Cerebellar nuclear complex (tissue), 1 donor: Measurements from ENCODE around the gene CLEC2D.
"Not testable (repeated sequence)": the region's sequence is repeated elsewhere in the genome, so short reads cannot be mapped to it uniquely, and the experiment has no call there.

Experiments
- DNase-seq, 2 experiments: peaks; one replicate each; lab custom pipeline; 2025; lab: John Stamatoyannopoulos, UW

CLEC2D gene

DNA sequence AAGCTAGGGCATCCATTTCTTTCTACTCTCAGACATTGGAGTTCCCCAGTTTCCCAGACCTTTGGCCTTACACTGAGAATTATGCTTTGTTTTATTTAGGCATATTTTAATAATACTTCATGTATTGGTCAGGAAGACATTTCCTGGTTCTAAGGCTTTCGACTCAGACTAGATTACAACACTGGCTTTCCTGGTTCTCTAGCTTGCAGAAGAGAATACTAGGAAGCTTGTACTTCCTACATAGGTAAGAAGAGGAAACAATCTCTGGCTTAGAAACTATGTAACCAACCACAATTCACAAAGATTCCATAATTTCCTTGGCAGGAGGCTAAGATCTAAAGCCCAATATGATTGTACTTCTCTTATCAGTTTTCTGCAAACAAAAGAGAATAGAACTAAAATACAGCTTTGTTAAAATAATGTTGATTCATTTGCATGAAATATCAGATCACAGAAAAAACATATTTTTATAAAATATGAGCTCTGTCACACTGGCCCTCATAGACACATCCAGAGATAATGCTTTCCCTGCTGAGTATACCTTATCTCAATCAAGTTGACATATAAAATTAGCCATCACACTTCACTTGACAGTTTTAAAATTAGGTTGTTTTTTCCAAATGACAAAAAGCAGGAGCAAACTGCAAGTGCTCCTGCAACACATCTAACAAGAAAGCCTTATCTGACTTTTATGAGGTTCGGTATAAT lies 30.5 kb downstream of the CLEC2D start:
- DNase-seq, result no peak

- DNase-seq, result no peak
These were observed 31.1 kb downstream of the CLEC2D start for GRCh38 chr12:9700606-9700956.

GRCh38 chr12:9701380-9702154 lies 32.1 kb downstream of the CLEC2D start:
- no peak for DNase-seq

DNA sequence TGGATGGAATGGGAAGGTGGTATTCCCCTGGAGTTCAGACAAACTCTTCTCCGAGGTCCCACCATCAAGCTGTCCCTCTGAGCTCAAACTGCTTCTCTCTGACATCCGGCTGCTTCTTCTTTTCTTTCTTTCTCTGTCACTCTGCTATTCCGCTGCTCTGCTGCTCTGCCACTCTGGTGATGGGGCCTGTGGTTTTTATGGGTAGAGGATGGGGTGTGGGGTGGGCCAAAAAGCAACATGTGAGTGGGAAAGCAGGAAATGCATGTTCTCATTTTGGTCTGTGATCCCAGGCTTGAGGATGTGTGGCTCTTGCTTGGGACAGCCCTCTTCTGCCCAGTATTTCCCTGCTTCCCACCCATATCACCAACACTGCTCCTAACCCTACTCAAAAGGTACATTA lies 32.7 kb downstream of the CLEC2D start:
- DNase-seq, result no peak

GRCh38 chr12:9704561-9704960 lies 35.0 kb downstream of the CLEC2D start:
- not testable (repeated sequence) for DNase-seq

DNA sequence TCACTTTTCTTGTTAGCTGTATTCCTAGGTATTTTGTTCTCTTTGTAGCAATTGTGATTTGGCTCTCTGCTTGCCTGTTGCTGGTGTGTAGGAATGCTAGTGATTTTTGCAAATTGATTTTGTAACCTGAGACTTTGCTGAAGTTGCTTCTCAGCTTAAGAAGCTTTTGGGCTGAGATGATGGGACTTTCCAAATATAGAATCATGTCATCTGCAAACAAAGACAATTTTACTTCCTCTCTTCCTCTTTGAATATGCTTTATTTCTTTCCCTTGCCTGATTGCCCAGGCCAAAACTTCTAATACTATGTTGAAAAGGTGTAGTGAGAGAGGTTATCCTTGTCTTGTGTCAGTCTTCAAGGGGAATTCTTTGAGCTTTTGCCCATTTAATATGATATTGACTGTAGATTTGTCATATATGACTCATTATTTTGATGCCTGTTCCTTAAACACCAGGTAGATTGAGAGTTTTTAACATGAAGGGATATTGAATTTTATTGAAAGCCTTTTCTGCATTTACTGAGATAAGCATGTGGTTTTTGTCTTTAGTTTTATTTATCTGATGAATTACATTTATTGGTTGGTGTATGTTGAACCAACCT lies 36.7 kb downstream of the CLEC2D start:
- no peak for DNase-seq

- no peak for DNase-seq
These were observed 37.8 kb downstream of the CLEC2D start for GRCh38 chr12:9707356-9707755.

GRCh38 chr12:9707864-9708808 lies 38.6 kb downstream of the CLEC2D start:
- DNase-seq, result no peak

DNA sequence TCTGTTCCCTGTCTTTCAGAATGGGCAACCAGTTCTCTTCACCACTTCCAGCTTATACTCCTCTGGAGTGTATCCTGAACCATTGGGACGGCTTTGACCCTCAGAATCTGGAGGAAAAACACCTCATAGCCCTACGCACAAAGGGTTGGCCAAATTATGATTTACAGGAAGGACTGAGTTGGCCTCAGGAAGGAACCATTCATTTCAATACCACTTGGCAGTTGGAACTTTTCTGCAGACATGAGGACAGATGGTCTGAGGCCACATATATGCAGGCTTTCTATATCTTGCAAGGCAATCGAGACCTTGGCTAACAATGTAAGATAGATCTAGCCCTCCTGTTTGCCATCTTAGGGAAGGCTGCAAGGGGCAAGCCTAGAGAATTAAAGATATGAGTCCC lies 39.3 kb downstream of the CLEC2D start:
- no peak for DNase-seq

- no peak for DNase-seq
These were observed 41.3 kb downstream of the CLEC2D start for GRCh38 chr12:9710584-9711375.

DNA sequence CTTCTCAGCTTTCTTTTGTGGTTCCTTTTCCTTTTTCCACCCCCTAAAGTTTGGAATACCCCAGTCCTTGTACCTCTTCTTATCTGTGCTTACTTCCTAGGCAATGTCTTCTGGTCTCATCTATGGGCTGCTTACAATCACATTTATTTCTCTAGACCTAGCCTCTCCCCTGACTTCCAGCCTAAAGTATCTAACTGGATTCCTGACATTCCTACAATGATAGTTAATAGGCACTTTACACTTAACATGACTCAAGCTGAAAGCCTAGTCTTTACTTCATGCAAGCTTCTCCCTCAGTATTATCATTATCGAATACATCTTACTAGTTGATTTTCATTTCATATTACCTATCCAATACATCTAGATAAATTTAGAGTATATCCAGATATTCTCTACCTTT lies 42.2 kb downstream of the CLEC2D start:
- DNase-seq, result no peak

GRCh38 chr12:9713032-9713558 lies 43.6 kb downstream of the CLEC2D start:
- not testable (repeated sequence) for DNase-seq

DNA sequence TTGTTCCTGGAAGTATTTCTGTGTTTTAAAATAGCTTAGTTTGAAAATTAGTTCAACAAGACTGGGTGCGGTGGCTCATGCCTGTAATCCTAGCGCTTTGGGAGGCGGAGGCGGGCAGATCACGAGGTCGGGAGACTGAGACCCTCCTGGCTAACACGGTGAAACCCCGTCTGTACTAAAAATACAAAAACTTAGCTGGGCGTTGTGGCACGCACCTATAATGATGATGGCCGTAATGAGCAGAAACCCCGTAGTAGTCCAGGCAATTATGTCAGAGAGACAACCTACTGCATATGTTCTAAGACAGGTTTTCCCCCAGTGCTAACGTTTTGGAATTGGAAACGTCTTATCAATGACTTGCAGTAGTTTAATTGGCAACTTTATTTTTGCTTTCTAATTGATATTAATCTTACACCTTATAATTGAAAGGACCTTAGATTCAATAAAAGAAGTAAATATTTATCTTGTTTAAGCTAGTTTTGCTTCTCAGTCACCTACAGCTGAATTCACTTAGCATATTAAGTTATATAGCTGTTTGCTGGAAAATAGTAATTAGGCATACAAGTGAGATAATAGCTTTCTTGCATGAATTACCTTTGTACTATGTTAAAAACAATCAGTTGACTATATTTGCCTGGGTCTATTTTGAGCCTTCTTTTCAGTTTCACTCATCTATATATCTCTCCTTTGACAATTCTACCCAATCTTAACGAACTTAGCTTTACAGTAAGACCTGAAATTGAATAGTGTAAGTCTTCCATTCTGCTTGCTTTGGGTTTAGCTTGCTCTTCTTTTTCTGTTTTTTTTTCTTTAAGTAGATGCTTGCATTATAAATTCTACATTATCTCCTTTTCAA lies 47.8 kb downstream of the CLEC2D start:
- DNase-seq, result no peak

- DNase-seq, result no peak
These were observed 49.5 kb downstream of the CLEC2D start for GRCh38 chr12:9718968-9719367.

DNA sequence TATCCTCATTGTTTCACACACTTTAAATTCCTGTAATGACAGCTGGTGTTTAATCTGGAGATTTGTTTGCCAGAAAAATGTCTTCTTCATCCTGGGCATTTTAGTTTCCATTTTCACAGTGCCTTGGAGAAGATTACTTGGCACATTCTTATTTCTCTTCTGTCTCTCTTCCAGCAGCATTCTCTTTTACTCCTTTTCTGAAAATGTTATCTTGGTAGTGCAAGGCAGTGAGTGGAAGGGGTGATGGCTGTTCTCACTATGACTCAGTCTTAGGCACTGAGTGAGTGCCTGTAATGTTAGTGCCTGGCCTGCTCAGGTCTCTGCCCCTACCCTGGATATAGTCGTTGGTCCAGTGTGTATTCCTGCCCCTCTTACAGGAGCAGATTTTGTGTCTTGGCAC lies 50.3 kb downstream of the CLEC2D start:
- no peak for DNase-seq

DNA sequence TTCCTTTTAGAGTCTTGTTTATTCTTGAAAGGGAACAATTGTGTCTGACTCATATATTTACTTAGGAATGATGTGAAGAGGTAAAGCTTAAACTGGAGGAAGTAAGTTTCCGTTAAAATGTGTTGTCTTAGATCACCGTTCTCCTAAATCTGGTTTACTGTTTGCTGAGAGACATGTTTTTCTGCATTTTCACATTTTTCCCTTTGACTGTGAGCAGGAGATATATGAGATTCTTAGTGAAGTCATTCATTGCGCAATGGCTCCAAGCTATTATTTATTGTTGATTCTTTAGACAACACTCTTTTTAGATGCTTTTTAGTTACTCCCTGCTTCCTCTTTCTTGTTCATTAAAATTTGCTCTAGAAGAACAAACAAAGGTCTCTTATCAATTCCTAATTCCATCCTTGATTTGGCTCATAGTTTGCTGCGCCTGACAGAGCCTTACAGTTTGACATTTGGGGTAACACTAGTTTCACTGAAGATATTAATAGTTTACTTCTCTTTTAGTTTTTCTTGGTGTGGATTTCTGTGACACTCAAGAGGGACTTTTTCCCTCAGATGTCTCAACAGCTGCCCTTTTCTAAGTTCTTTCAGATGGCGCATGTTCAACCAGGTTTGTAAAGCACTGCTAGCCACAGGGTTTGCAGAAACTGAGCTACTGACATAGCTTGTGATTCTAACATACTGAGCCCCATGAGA lies 52.0 kb downstream of the CLEC2D start:
- DNase-seq, result no peak

- DNase-seq, result no peak
These were observed 54.5 kb downstream of the CLEC2D start for GRCh38 chr12:9724023-9724422.

DNA sequence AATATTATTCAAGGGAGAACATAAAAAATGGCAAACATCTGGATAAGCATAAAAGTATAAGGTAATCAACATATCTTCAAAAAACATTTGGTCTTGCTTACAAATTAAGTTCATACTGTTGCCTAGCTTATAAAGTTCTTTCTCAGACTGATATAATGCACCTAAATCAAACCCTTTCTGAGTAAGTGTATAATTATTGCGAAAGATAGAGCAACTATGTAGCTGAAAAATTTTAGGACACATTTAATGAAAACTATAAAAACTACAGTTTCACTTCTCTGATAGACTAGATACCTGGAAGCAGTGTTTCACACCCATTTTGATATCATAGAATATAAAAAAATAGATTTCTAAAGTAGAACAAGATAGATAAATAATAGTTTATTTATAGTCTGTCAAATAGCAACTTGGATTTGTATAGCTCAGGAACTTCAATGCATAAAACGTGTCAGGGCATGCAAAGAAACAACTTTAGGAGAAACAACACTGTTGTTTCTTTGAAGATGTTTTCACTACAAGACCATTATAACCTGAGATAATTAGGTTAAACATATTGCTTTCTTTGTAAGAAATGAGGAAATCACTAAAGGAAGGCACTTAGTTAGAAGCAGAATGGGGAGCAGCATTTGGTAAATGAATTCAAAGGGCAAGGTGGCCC lies 55.8 kb downstream of the CLEC2D start:
- DNase-seq, result no peak

DNA sequence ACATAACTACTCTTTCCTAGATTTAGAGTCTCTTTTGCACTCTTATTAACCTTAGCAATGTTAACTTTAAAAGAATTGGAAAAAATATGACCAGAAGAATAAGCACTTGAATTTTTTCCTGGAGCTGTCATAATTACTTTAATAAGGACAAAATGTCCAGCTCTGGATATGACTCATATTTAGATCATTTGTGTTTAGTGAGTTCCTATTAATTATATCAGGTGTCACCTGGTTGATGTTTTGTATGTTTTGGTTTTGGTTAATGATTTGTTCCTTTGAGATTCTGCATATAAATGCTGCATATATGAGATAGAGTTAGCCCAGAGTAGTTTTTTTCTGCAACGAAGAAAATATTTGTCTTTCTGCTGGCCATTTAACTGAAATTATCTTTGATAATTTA lies 58.3 kb downstream of the CLEC2D start:
- DNase-seq, result no peak
